Measurements from ENCODE around the gene MORF4L1. TPM values are rescaled to one million over a fixed set of nuclear protein-coding genes. Genes with fewer than 3 reads are reported as not detected.

Gene MORF4L1
- total and polyA plus RNA-seq, 3 donors from 2014 or later = 413 to 1,132 (median 414) TPM

DNA sequence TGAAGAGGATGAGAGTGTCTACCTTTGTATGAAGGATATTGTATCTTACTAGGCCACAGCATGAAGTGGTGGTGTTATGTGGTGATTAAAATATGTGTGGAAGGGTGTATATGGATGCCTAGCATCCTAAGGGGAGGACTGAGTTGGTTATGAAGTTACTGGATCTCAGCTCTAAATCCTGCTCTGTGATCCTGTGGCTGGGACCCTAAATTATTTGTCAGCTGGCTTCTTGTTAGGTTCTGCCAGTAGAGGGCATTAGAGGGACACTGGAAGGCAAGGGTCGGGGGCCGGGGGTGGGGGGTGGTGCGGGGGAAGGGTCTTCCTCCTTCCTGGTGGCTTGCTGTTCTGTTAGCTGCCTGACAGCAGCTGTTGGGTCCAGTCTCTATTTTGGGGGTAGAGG, 34.9 kb downstream of the MORF4L1 start:
- no peaks in the 10 kb centered on the region for H3K9me3 ChIP-seq
- intact Hi-C loops (cut with DNase I; ENCODE audit: low total_unique reads) = no loop called here
- 37 to 48% methylated on average over 3 of the region's 3 CpGs for WGBS, 2 donors
- TF ChIP-seq POLR2A (IDR thresholded peaks at IDR 0.05) = no peak
- TF ChIP-seq, protein P1, sequence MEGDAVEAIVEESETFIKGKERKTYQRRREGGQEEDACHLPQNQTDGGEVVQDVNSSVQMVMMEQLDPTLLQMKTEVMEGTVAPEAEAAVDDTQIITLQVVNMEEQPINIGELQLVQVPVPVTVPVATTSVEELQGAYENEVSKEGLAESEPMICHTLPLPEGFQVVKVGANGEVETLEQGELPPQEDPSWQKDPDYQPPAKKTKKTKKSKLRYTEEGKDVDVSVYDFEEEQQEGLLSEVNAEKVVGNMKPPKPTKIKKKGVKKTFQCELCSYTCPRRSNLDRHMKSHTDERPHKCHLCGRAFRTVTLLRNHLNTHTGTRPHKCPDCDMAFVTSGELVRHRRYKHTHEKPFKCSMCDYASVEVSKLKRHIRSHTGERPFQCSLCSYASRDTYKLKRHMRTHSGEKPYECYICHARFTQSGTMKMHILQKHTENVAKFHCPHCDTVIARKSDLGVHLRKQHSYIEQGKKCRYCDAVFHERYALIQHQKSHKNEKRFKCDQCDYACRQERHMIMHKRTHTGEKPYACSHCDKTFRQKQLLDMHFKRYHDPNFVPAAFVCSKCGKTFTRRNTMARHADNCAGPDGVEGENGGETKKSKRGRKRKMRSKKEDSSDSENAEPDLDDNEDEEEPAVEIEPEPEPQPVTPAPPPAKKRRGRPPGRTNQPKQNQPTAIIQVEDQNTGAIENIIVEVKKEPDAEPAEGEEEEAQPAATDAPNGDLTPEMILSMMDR (IDR thresholded peaks at IDR 0.05) = peak in 1 of 3 experiments; percentile 21
- H3K4me3 ChIP-seq = no peak overlapping the region
- DNase-seq = no peak
- no peaks in the 10 kb centered on the region for H3K27me3 ChIP-seq
- no peak overlapping the region for H3K27ac ChIP-seq
- peaks cover 25% of the 10 kb centered on the region for H3K4me1 ChIP-seq
- H3K36me3 ChIP-seq (ENCODE audit: low read depth, missing control alignments) = no peaks in the 10 kb centered on the region

DNA sequence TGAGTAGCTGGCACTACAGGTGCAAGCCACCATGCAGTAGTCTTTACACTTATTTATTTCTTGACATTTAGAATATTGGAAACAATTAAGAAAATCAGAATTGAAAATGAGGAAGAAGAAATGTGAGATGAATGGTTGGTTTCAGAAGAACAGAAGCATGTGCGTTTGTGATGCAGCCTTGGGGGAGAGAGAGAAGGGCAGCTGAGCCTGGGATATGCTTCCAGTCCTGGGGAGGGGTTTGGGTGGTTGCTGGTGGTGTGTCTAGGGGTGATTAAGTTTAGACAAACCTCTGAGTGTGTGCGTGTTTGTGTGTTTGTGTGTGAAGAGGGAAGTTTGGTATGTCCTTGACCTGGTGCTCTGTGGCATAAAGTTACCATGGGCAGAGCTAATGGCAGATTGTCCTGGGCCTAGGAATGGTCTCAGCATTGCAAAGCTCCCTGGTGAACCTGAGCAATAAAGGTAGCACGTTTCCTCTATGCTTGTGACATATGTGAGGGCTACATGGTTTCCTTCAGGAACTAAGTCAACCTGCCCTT, 36.5 kb downstream of the MORF4L1 start:
- Histone ChIP-seq H3K9me3 (no peaks in the 10 kb centered on the region), H3K27me3 (no peaks in the 10 kb centered on the region), H3K4me3 (no peak overlapping the region), H3K27ac (no peak overlapping the region), H3K36me3 (ENCODE audit: low read depth, missing control alignments) (no peaks in the 10 kb centered on the region), H3K4me1 (peaks cover 20% of the 10 kb centered on the region)
- TF ChIP-seq, protein P1 (IDR thresholded peaks at IDR 0.05) = no peak
- no peak for TF ChIP-seq POLR2A (IDR thresholded peaks at IDR 0.05)
- intact Hi-C loops (cut with DNase I; ENCODE audit: low total_unique reads) = no loop called here
- 44 to 64% methylated on average over 3 of the region's 3 CpGs for WGBS, 2 donors
- no peak for DNase-seq

DNA sequence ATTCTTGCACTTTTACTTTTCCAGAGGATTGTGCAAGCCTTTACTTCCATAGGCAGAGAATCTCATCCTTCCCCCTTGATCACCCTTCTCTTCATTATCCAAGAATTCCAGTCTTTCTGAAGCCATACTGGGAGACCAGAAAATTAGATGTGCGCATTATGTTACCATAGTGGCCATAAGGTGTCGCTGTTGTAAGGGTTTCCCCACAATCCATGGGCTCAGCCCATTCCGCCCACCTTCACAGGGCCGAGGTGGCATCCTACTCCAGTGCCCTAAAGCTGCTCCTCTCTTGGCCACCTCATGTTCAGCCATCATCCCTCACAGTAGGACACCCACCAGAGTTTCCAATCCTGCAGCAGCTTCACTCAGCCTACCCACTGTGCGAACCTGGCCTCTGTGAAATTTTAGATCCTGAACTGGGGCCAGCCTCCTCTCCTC, 37.1 kb downstream of the MORF4L1 start:
- intact Hi-C loops (cut with DNase I; ENCODE audit: low total_unique reads) = no loop called here

DNA sequence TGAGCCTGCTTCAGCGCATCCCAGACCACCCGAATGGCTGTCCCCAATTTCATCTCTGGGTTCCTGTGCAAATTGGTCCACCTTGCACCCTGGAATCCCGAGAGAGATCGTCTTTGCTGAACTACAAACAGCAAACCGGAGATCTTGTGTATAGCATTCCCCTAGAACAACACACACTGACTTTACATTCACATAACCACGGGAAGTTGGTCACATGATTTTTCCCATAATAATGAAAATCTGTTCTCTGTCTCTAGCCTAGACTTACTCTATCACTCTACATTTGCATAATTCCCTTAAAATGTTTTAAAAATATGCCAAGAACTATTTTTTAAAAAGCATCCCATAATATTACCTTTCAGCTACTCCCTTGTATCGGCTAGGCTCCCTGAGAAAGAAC, 37.6 kb downstream of the MORF4L1 start:
- H3K27me3 ChIP-seq = no peaks in the 10 kb centered on the region
- no peak for DNase-seq
- H3K27ac ChIP-seq = no peak overlapping the region
- 70 to 82% methylated on average over 7 of the region's 7 CpGs for WGBS, 2 donors
- no peaks in the 10 kb centered on the region for H3K9me3 ChIP-seq
- no peaks in the 10 kb centered on the region for H3K36me3 ChIP-seq (ENCODE audit: low read depth, missing control alignments)
- intact Hi-C loops (cut with DNase I; ENCODE audit: low total_unique reads) = no loop called here
- H3K4me1 ChIP-seq = peaks cover 25% of the 10 kb centered on the region
- TF ChIP-seq, protein P1 (IDR thresholded peaks at IDR 0.05) = no peak
- TF ChIP-seq POLR2A (IDR thresholded peaks at IDR 0.05) = no peak
- no peak overlapping the region for H3K4me3 ChIP-seq

More for the DNA sequence above, 37.1 kb downstream of the MORF4L1 start:
- no peaks in the 10 kb centered on the region for H3K36me3 ChIP-seq (ENCODE audit: low read depth, missing control alignments)
- no peak for TF ChIP-seq POLR2A (IDR thresholded peaks at IDR 0.05)
- TF ChIP-seq, protein P1 (IDR thresholded peaks at IDR 0.05) = peak; percentile 55 to 77 (median 62)
- 64 to 80% methylated on average over 5 of the region's 5 CpGs for WGBS, 2 donors
- no peak for DNase-seq
- no peak overlapping the region for H3K4me3 ChIP-seq
- peaks cover 21% of the 10 kb centered on the region for H3K4me1 ChIP-seq
- no peak overlapping the region for H3K27ac ChIP-seq
- no peaks in the 10 kb centered on the region for H3K27me3 ChIP-seq
- H3K9me3 ChIP-seq = no peaks in the 10 kb centered on the region

DNA sequence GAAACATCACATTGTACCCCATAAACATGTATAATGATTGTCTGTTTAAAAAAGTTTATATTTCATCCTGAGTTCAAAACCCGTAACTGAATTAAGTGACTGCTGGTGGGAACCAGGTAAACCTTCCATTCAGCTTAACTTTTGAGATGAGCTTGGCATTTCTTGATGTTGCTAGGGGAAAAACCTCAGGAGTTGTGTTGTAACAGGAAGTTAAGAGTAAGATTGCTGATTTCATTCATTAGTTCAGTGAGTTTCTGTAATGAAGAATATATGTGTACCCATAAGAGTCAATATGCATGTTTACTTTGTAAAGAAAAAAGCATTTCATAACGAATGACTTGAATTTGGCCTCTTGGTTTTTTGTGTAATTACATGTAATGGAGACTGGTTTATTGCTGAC, 39.6 kb downstream of the MORF4L1 start:
- Histone ChIP-seq H3K27ac (no peak overlapping the region), H3K4me3 (no peak overlapping the region), H3K4me1 (peaks cover 38% of the 10 kb centered on the region), H3K27me3 (no peaks in the 10 kb centered on the region), H3K9me3 (no peaks in the 10 kb centered on the region), H3K36me3 (ENCODE audit: low read depth, missing control alignments) (no peaks in the 10 kb centered on the region)
- no peak for DNase-seq
- TF ChIP-seq, protein P1 (IDR thresholded peaks at IDR 0.05) = no peak
- TF ChIP-seq POLR2A (IDR thresholded peaks at IDR 0.05) = no peak
- WGBS, 2 donors = 91 to 93% methylated on average over 2 of the region's 2 CpGs
- intact Hi-C loops (cut with DNase I; ENCODE audit: low total_unique reads) = no loop called here
